Frontal cortex (tissue), 4 donors: ENCODE data around the gene CHN2. TPM values are rescaled to one million over a fixed set of nuclear protein-coding genes. Genes with fewer than 3 reads are reported as not detected.
"Not testable (repeated sequence)": the region's sequence is repeated elsewhere in the genome, so short reads cannot be mapped to it uniquely, and the experiment has no call there.

Experiments used
- DNase-seq, 2 donors: peaks; one replicate each; pipeline ENCODE4 v3.0.0; 2012; ENCODE audit warnings: low spot score in 2 of 2
- FAIRE-seq: peaks from 2 replicates; lab custom pipeline; 2012; peaks lifted over from hg19 to GRCh38; lab: Jason Lieb, UNC
- total RNA-seq: library from RNA; depleted of rRNA; stranded (reverse); fragments of >200 nt; gene quantifications from one replicate; pipeline ENCODE4 v1.2.3, GENCODE V29; 2014
- donor health status: control.
- donor health status: control.
- donor health status: control.

CHN2 gene
- total RNA-seq, 1 donor from 2014 or later: 96.6 TPM

DNA sequence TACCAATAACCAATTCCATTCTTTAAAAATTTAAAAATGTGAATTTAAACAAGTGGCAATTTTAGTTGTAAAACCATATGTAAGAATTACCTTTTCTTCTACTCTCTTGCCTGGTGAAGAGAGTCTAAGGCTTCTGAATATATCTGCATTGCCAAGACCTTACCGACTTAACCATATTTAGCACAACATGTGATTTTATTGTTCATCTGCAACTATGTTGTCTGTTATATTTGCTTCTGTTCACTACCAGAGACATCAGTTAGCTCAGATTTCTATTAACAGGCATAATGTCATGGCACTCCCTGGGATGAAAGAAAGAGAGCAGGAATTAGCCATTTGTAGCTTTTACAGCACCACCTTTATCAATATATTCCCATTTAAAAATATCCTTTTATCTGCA is 55.3 kb downstream of the CHN2 start:
- DNase-seq (no peak), FAIRE-seq (no peak)

DNA sequence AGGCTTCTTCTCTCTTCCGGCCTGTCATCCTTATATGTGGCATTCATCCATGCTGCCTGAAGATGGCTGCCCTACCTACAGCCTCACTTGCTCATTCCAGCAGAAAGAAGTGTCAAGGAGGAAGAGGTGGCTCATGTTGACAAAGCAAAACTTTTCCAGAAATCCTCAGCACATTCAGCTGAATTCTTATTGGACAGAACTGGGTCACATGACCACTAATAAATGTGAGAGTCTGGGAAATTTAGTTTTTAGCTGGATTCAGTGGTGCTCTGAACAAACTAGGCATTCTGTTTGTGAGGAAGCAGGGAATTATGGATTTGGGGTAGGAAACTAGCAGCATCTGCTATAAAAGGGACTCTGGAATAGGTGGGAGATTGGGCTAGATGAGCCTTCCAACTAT is 58.6 kb downstream of the CHN2 start:
- FAIRE-seq (no peak), DNase-seq (no peak)

GRCh38 chr7:29254591-29254990 is 60.0 kb downstream of the CHN2 start:
- FAIRE-seq: no peak
- DNase-seq: no peak

DNA sequence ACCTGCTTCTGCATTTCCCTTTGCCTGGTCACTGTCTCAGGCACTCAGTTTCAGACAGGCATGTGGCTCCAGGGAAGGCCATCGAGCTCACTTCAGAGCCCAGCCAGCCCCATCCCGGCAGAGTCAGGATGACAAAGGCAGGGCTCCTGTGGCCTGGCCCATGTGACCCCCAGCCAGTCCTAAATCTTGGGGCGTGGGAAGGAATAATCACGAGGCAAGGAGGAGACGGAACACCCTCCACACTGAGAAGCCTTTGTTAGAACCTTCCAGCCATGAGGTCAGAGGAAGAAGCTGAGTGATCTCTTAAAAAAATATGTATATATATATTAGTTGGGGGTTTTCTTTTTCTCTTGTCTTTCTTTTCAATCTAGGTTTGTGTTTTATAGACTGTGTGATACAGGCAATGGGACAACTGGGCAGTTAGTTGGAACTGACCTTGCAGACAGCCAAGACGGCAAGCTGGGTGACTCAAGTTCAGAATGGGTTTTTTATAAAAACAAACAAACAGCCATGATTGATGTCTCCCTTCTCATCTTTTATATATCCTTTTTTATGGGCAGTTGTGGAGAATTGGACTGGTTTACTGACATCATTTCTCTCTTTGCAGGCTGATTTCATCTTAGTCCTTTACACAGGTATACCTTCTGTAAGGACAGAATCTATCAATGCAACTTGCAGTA is 60.8 kb downstream of the CHN2 start:
- FAIRE-seq: no peak
- DNase-seq: no peak

- FAIRE-seq (no peak), DNase-seq (no peak)
Measured at GRCh38 chr7:29255906-29256692, 61.5 kb downstream of the CHN2 start.

- no peak for DNase-seq
- FAIRE-seq: no peak
Measured at GRCh38 chr7:29256693-29257002, 62.1 kb downstream of the CHN2 start.

DNA sequence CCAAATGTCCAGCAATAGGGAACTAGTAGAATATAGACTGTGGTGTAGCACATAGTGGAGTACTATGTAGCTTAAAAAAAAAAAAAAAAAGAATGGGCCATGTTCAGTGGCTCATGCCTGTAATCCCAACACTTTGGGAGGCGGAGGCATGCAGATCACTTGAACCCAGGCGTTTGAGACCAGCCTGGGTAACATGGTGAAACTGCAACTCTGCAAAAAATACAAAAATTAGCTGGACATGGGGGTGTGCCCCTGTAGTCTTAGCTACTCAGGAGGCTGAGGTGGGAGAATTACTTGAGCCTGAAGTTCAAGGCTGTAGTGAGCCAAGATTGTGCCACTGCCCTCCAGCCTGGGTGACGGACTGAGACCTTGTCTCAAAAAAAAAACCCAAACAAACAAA is 64.4 kb downstream of the CHN2 start:
- no peak for DNase-seq
- no peak for FAIRE-seq

GRCh38 chr7:29262191-29262917 is 67.8 kb downstream of the CHN2 start:
- DNase-seq (no peak), FAIRE-seq (peak; percentile 15)

DNA sequence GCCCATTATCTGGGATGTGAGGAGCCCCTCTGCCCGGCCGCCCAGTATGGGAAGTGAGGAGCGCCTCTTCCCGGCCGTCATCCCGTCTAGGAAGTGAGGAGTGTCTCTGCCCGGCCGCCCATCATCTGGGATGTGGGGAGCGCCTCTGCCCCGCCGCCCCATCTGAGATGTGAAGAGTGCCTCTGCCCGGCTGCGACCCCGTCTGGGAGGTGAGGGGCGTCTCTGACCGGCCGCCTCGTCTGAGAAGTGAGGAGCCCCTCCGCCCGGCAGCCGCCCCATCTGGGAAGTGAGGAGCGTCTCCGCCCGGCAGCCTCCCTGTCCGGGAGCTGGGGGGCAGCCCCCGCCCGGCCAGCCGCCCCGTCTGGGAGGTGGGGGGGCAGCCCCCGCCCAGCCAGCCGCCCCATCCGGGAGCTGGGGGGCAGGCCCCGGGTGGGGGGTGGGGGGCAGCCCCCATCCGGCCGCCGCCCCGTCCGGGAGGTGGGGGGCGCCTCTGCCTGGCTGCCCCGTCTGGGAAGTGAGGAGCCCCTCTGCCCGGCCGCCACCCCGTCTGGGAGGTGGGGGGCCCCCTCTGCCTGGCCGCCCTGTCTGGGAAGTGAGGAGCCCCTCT is 69.1 kb downstream of the CHN2 start:
- not testable (repeated sequence) for DNase-seq, FAIRE-seq

DNA sequence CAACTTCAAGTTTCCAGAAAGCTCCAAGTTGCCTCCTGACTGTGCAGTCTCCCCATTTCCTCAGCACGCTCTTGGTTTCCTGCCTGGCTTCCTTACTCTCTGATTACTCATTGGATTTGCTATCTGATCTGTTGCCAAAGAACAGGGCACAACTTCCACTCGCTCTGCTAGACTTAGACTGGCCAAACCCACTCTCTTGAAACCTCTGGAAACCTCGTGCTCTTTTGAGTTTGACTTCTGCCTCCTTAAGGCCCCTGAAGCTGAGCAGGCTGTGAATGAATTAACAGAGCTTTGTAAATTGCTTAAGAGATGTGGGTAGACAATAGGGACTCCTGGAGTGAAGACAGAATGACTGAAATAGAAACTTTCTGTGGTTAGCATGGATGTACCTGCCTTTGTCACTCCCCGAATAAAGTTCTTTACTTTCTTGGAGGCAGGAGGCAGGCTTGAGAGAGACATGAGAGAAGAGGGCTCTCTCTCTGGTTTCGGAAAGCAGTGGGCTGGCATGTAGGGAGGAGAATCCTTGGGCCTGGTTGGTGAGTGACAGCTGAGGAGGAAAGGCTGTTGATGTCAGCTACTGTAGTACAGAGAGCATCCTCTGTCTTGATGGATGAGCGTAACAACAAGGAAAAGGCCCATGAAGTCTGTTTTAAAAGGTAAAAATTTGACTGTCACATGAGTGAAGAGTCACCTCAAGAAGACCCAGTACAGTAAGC is 70.8 kb downstream of the CHN2 start:
- FAIRE-seq (no peak), DNase-seq (no peak)

DNA sequence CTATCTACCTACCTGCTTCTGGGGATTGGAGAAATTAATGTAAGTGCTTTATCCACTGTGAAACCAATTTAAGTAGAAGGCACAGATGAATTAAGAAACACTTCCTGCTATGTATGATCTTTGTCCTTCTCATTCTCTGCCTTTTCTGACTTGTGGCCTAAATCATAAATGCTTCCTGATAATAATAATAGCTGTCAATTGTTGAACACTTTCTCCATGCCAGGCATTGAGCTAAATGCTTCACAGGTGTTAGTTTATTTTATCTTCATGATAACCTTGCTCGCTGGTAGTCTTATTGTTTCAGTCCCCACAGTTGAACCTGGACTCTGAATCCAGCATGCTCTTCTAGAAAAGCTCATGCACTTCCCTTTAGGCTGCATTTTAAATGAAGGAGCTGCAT is 75.4 kb downstream of the CHN2 start:
- DNase-seq (no peak), FAIRE-seq (no peak)

- DNase-seq (no peak), FAIRE-seq (no peak)
Measured at GRCh38 chr7:29270594-29271318, 76.2 kb downstream of the CHN2 start.

DNA sequence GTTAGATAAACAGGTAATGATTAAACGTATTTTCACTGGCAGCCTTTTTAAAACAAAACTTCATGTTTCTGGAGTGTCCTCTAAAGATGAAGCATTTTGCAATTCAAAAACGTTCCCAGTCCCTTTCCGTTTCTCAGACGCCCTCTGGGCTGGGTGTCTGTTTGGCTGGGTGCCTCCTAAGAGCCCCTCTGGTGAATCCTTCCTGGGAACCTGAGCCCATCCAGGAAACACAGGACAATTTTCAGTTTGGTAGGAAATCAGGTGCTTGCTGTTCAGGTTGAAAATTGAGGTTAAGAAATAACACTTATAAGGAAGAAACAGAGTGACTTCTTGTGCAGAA is 76.7 kb downstream of the CHN2 start:
- DNase-seq (no peak), FAIRE-seq (no peak)

GRCh38 chr7:29272057-29272456 is 77.5 kb downstream of the CHN2 start:
- DNase-seq (no peak), FAIRE-seq (no peak)

- DNase-seq (peak in 1 of 2 donors; percentile 35), FAIRE-seq (no peak)
Measured at GRCh38 chr7:29274146-29275017, 79.8 kb downstream of the CHN2 start.

DNA sequence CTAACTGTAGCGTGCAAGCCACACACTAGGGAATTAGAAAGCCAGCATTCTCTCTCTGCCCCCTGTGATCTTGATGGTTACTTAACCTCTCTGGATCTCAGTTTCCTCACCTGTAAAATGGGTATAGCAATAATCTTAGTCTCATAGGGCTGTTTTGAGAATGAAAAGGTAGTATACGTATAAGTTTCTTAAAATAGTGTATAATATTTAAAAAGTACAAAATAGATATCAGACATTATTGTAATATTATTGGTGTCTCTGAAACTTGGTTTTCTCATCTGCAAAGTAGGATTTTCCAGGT is 80.4 kb downstream of the CHN2 start:
- FAIRE-seq (no peak), DNase-seq (no peak)

DNA sequence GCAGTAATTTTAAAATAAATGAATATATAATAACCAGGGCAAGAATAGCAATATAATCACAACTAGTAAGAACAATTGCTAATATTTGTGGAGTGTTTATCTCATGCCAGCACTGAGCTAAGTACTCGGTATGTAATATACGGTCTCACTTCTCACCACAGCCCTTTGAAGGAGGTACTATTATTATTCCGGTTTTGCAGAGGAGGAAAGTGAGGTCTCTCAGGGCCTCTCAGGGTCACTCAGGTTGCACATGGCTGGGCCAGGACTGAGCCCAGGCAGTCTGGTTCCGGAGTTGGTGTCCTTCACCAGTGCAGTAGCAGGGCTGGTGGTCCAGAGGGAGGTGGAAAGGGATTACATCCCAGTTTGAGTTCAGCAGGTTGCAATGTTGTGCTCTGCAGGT is 80.9 kb downstream of the CHN2 start:
- FAIRE-seq: no peak
- DNase-seq: no peak

DNA sequence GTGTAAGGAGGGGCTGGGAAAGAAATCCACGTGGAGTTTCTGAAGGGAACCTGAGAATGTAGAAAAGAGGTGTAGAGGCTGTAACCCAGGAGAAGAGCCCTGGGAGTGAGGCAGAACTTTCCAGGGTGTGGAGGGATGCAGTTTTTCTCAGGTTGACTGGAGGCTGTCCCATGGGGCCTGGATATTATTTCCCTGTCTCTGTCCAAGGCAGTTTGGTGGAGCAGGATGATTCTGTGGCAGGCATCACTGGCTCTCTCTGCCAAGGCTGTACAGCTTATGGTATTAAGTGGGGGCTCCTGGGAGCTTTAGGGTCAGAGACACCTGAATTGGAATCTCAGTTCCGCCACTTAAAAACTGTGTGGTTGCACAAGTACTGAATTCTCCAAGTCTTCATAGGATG is 81.6 kb downstream of the CHN2 start:
- no peak for DNase-seq
- no peak for FAIRE-seq

DNA sequence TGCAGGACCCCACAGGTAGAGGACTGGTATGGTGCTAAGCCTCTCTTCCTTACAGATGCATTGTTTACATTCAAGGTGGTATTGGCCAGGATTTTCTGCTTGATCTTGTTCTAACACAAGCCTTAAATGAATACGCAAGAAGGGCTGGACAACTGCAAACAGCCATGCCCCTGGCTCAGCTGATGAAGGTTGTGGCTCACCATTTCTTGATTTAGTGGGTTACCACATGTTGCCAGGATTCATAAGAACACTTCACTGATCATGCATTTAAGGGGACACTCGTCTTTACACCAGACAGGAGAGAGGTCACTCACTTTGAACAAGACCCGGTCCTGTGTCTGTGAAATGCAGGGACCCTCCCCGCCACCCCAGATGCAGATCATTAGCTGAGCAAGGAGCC is 82.2 kb downstream of the CHN2 start:
- no peak for FAIRE-seq
- DNase-seq: no peak
